Stimulated activated CD4-positive, alpha-beta T cell treated with anti-CD3 and anti-CD28 coated beads, Interleukin-4, amount 100 ng/mL, for 24 hours (primary cell): Measurements from ENCODE around the gene IRF3.
"Not testable (repeated sequence)": the region's sequence is repeated elsewhere in the genome, so short reads cannot be mapped to it uniquely, and the experiment has no call there.

Experiments
- DNase-seq: peaks from one replicate; pipeline ENCODE4 v3.0.0-alpha.2; 2020

The IRF3 gene

GRCh38 chr19:49645592-49645991, 20.1 kb downstream of the IRF3 start:
- DNase-seq: no peak

GRCh38 chr19:49643466-49643865, 22.2 kb downstream of the IRF3 start:
- peak; percentile 25 for DNase-seq

GRCh38 chr19:49642492-49643035, 23.1 kb downstream of the IRF3 start:
- no peak for DNase-seq

DNA sequence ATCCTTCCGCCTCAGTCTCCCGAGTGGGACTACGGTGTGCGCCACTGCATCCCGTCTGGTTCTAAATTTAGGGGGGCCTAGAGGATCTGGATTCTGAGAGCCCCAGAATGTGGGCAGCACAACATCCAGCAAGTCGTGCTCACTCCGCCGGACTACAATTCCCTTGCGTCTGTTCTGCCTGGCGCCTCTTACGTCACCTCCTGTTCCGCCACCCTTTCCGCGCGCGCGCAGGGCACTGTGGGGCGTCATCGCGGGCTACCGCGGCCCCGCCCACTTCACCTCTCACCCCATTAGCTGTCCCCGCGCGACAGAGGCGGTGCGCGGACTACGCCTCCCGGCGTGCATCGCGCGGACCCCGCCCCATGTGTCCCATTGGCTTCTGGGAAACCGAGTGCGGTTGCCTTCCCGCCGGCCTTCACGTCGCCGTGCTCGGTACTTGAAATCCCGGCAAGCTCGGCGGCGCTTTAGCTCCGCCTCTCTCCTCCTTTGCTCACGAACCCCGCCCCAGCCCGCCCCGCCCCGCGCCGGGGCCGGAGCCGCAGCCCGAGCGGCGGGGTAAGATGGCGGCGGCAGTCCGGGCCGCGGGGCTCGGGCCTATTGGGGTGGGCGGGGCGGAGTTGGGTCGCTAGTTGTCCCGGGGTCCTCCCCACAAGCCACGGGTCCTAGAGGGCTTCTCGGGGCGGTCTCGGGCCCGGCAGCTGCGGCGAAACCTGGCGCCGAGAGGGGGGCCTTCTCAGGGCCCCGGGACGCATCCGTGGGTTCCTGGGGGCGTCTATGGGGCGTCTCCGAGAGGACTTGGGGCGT, 23.8 kb downstream of the IRF3 start, which contains the start of gene SCAF1:
Gene SCAF1, plus strand, starts transcription at position 522 of the 804 bp plus-strand sequence. CDS start 2,818 bp downstream, outside the sequence.
- peak; percentile 99 for DNase-seq

GRCh38 chr19:49640113-49640898, 25.4 kb downstream of the IRF3 start, which contains the start of gene RRAS:
Gene RRAS (minus strand): TSS chr19:49640143. CDS start chr19:49640098, 45 bp downstream.
- peak; percentile 100 for DNase-seq

DNA sequence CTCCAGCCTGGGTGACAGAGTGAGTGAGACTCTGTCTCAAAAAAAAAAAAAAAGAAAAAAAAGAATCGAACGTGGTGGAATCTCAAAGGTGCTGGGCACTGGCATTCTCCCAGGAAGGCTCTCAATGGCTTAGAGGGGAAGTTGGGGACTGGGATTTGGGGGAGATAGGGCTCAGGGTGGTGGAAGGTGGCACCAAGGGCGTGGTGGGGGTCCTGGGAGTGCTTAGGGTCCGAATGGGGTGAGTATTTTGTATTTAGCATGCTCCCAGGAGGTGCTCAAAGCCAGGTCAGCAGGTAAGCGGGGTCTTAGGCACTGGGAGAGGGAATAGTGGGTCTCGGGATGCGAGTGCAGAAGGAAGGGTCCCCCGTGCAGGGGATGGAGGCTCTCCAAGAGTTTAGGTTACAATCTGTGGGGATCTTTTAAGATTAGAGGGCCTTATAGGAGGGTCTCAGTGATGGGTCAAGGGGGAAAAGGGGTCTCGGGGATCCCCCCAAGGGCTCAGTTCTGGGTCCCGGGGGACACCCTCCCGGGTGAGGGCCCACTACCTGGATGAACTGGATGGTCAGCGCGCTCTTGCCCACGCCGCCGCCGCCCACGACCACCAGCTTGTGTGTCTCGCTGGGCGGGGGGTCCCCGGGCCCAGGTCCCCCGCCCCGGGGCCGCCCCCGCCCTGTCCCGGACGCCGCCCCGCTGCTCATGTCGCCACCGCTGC, 26.1 kb downstream of the IRF3 start:
- no peak for DNase-seq

DNA sequence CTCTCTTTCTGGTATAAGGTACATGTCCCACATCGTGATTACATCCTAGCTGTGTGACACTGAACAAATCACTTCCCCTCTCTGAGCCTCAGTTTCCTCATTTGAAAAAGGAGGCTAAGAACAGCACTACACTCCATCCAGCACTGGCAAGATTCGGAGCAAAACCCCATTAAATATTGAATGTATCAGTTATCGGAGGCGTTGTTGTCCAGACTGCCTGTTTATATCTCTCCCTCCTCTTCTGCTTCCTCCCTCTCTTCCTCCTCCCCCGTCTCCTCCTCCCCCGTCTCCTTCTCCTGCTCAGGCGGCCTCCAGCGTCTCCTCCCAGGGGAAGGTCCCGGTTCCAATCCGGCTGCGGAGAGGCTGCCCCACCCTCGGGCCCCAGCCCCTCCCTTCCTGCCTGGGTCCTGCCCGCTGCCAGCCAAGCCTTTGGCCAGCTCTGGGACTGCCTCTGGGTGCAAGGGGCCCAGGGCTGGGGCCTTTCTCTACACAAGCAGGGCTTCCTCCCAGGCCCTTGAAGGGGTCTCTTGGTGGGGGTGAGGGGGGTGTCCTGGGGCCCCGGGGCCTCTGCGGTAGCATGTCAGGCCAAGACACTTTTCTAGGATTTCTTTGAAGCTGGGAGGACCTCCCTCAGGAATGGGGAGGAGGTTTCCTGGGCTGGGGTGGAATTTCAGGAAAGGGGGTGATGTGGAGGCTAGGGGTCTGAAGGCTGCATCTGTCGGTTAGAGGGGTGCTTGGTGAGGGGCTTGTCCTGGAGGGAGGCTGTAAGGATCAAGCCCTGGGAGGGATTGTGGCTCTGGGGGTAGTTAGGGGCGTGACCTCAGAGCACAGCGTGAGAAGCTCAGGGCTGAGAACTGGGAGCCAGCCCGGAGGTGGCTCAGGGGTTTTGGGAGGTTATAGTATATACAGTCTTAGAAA, 27.6 kb downstream of the IRF3 start:
- no peak for DNase-seq

GRCh38 chr19:49636233-49636932, 29.3 kb downstream of the IRF3 start:
- DNase-seq: no peak

DNA sequence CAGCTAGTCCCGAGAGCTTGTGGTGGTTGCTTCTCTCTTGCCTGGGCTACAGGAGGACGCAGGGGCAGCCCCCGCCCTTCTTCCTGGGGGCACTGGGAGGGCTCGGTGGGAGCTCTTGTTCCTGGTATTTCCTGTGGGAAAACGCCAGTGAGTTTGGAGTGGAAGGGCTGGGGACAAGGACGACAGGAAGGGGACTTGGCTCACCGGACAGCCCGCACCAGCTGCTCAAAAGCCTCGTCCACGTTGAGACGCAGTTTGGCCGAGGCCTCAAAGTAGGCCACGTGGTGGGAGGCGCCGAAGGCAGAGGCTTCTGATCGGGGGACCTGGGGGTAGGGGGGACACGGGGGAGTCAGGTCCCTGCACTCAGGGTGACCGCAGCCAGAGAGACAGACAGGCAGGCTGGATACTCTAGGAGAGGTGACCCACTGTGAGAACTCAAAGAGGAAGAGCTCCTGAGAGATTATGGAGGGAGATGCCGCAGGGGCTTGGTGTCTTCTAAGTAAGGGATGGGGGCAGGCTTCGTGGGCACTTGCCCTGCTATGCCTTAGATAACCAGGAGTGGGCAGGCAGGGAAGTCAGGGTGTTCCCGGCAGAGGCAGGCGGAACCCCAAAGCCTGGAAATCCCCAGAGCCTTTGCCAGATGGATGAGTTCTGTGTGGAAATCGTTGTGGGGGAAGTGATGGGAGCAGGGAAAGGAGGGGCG, 30.0 kb downstream of the IRF3 start:
- no peak for DNase-seq

DNA sequence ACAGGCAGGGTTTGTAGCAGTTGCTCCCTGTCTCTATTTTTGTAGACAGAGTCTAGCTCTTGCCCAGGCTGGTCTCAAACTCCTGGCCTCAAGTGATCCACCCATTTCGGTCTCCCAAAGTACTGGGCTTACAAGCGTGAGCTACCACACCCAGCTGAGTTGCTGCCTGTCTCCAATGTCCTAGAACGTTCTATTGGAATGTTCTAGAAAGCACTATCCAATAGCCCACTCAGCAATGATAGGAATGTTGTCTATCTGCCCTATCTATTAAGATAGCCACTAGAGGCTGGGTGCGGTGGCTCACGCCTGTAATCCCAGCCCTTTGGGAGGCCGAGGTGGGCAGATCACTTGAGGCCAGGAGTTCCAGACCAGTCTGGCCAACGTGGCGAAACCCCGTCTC, 32.4 kb downstream of the IRF3 start:
- DNase-seq: not testable (repeated sequence)

DNA sequence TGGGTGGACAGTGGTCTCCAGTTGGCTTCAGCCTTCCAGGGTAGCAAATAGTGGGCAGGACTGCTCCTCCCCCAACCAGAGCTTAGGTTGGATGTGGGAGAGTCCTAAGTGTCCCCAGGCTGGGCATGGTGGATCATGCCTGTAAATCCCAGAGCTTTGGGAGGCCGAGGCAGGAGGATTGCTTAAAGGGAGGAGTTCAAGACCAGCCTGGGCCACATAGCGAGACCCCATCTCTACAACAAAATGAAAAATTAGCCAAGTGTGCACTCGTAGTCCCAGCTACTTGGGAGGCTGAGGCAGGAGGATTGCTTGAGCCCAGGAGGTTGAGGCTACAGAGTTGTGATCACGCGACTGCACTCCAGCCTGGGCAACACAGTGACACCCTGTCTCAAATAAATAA, 33.1 kb downstream of the IRF3 start:
- no peak for DNase-seq

GRCh38 chr19:49631610-49632192, 34.0 kb downstream of the IRF3 start:
- no peak for DNase-seq

- DNase-seq: no peak
These were observed 34.6 kb downstream of the IRF3 start for GRCh38 chr19:49631014-49631588.

- DNase-seq: no peak
These were observed 36.0 kb downstream of the IRF3 start for GRCh38 chr19:49629659-49630058.

- DNase-seq: no peak
These were observed 39.4 kb downstream of the IRF3 start for GRCh38 chr19:49626226-49626625.

GRCh38 chr19:49624967-49625910, 40.4 kb downstream of the IRF3 start:
- no peak for DNase-seq

GRCh38 chr19:49617860-49618259, 47.8 kb downstream of the IRF3 start:
- DNase-seq: not testable (repeated sequence)

GRCh38 chr19:49616945-49617344, 48.7 kb downstream of the IRF3 start:
- no peak for DNase-seq

GRCh38 chr19:49616532-49616931, 49.1 kb downstream of the IRF3 start:
- DNase-seq: no peak
